Effector CD8-positive, alpha-beta T cell (primary cell): ENCODE data around the gene NTS.

Source experiments
- DNase-seq: peaks from one replicate; lab custom pipeline; 2025; lab: John Stamatoyannopoulos, UW

Gene NTS

DNA sequence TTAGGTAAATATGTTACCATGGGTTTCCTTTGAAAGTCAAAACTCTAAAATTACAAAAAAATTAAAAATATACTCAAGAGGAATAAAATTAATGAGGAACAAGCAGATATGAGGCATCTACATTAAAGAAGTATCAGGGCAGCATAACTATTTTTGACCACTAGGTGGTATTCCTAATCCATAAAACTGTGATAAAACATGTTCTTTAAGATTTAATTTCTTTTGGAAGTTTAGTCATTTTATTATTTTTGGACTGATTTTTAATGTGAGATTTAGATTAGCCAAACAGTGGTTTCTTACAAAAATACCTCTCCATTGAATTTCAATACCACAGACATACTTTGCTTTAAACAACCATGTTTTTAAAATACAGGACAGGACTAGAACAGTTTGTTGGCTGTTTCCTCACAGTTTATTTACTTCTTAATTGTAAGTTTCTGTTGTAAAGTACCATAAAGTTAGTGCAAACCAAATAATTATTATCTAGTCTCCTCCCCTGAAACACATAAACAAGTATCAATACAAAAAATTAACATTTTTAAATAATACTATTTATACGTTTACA is 49.8 kb downstream of the NTS start:
- DNase-seq: no peak

DNA sequence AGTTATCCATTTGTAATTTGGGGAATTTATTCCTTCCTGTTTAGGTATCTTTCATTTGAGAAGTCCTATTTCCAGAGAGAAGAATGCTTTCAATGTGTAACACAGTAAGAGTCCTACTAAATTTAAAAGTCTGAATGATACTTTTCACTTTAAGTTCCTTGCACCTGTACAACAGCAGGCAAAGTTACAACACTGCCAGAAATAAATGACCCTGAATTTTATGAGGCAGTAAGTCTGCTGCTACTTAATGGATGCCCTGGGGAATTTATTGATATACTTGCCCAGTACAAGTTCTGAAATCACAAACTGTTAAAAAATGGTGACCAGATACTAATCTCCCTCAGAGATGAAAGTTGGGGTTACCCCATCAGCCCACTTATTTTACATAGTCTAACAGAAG is 53.1 kb downstream of the NTS start:
- DNase-seq: no peak
